HG03135 (cell line): ENCODE data around the gene CHST11.
A peak's percentile ranks its signal among the peaks of the same experiment; 100 is the strongest.

Source experiments
- ATAC-seq: cut with Tn5 transposase; IDR thresholded peaks from one replicate; pipeline ENCODE4 v1.9.1; 2021; ENCODE audit warnings: mild to moderate bottlenecking, moderate library complexity; ENCODE audit not compliant: unreplicated experiment

Gene CHST11

GRCh38 chr12:104501660-104502059 is 44.9 kb downstream of the CHST11 start:
- no peak for ATAC-seq

- no peak for ATAC-seq
Measured at GRCh38 chr12:104502217-104502616, 45.5 kb downstream of the CHST11 start.

- no peak for ATAC-seq
Measured at GRCh38 chr12:104502638-104503037, 45.9 kb downstream of the CHST11 start.

GRCh38 chr12:104503191-104503590 is 46.4 kb downstream of the CHST11 start:
- ATAC-seq = no peak

- no peak for ATAC-seq
Measured at GRCh38 chr12:104504146-104504545, 47.4 kb downstream of the CHST11 start.

- ATAC-seq = peak; percentile 85
Measured at GRCh38 chr12:104505095-104505818, 48.5 kb downstream of the CHST11 start.

- ATAC-seq = no peak
Measured at GRCh38 chr12:104506676-104507401, 50.1 kb downstream of the CHST11 start.

- ATAC-seq = no peak
Measured at GRCh38 chr12:104507672-104508071, 50.9 kb downstream of the CHST11 start.

- no peak for ATAC-seq
Measured at GRCh38 chr12:104508752-104509446, 52.2 kb downstream of the CHST11 start.

- ATAC-seq = no peak
Measured at GRCh38 chr12:104510145-104510872, 53.6 kb downstream of the CHST11 start.

- no peak for ATAC-seq
Measured at GRCh38 chr12:104510873-104511440, 54.2 kb downstream of the CHST11 start.

GRCh38 chr12:104513681-104514080 is 56.9 kb downstream of the CHST11 start:
- no peak for ATAC-seq

GRCh38 chr12:104514092-104514810 is 57.5 kb downstream of the CHST11 start:
- no peak for ATAC-seq

GRCh38 chr12:104515899-104516298 is 59.2 kb downstream of the CHST11 start:
- no peak for ATAC-seq

GRCh38 chr12:104516821-104517220 is 60.1 kb downstream of the CHST11 start:
- ATAC-seq = no peak

- no peak for ATAC-seq
Measured at GRCh38 chr12:104517880-104518279, 61.1 kb downstream of the CHST11 start.

- no peak for ATAC-seq
Measured at GRCh38 chr12:104519190-104520019, 62.7 kb downstream of the CHST11 start.

- no peak for ATAC-seq
Measured at GRCh38 chr12:104520242-104520900, 63.6 kb downstream of the CHST11 start.

GRCh38 chr12:104521731-104522130 is 65.0 kb downstream of the CHST11 start:
- ATAC-seq = no peak
